HG03521 (cell line): ENCODE results near the gene KCNT2.
A peak's percentile ranks its signal among the peaks of the same experiment; 100 is the strongest.

Experiments used
- ATAC-seq: cut with Tn5 transposase; IDR thresholded peaks from one replicate; pipeline ENCODE4 v1.9.1; 2021; ENCODE audit warnings: mild to moderate bottlenecking, moderate library complexity; ENCODE audit not compliant: unreplicated experiment

KCNT2 gene

GRCh38 chr1:196403803-196404690 lies 204.2 kb downstream of the KCNT2 start:
- ATAC-seq: no peak

DNA sequence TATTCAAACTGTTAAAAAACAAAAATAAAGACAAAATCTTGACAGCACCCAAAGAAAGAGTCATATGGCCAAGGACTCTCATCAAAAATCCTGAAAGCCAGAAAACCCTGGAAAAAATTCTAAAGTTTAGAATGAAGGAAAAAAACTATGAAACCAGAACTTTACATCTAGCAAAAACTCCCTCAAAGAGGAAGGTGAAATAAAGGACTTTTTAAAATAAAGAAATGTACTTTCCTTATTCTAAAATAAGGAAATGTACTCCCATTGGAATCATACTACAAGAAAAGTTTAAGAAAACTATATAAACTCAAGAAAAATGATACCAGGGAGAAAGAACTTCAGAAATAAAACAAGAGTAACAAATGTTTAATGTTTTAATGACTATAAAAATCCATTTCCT lies 206.3 kb downstream of the KCNT2 start:
- no peak for ATAC-seq

DNA sequence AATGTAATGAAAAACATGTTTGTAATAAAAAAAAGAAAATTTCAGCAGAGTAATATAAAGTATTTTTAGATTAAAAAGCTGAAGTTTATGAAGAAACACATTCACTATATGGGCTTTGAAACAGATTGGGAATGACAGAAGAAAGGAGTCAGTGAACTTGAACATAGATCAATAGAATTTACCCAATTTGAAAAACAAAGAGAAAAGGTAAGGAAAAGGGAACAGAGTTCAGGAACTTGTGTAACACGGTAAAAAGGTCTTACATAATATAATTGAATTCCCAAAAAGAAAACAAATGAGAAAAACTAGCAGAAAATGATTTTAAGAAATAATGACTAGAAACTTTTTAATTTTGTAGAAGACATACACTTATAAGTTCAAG lies 206.8 kb downstream of the KCNT2 start:
- ATAC-seq: no peak

- no peak for ATAC-seq
Measured at GRCh38 chr1:196400478-196401451, 207.5 kb downstream of the KCNT2 start.

DNA sequence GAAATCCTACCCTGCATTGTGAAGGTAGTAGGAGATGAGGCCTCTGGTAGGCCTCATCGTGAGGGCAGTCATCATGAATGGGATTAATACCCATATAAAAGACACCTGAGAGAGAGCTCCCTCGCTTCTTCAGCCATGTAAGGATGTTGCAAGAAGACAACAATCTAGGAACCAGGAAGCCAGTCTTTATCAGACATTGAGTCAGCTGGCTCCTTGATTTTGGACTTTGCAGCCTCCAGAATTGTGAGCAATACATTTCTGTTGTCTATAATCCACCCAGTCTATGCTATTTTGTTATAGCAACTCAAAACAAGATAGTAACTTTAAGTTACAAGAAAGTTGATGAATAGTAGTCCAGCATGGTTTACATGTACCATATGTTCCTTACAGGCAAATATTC lies 208.5 kb downstream of the KCNT2 start:
- ATAC-seq: no peak

GRCh38 chr1:196393742-196394141 lies 214.5 kb downstream of the KCNT2 start:
- no peak for ATAC-seq

DNA sequence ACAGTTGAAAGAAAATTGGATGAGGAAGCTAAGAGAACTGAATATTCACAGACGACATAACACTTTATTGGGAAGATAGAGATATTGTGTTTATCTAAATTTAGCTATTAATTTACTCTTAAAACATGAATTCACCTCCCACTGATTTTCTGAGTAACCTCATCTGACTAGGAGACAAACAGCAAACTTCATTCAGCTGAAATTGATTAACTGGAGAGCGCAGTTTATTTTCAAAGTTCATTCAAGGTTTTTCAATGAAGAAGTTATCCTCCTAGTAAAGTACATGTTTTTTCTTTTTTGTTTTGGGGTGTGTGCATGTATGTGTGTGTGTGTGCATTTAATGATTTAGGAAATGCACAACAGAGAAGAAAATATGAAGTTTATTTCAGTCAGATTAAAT lies 215.0 kb downstream of the KCNT2 start:
- no peak for ATAC-seq

GRCh38 chr1:196387766-196388165 lies 220.5 kb downstream of the KCNT2 start:
- ATAC-seq: no peak

GRCh38 chr1:196385109-196385508 lies 223.1 kb downstream of the KCNT2 start:
- no peak for ATAC-seq

GRCh38 chr1:196382383-196382782 lies 225.9 kb downstream of the KCNT2 start:
- ATAC-seq: no peak

DNA sequence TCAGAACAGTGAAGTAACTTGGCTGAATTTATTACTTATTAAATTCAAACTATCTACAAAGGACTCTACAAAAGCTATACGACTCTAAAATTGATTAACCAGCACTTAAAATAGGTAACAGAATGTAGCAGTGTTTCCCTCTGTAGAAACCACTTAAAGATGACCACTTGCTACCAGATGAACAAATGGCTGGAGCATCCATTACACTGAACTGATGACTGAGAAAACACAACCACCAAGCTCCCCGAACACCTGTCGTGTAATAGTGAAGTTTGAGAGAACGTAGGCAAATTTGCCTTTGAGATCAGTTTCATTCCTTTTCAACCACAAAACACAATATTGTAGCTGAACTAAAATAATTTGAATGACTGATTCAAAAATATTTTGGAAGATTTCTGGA lies 226.7 kb downstream of the KCNT2 start:
- ATAC-seq: no peak

GRCh38 chr1:196380316-196380715 lies 227.9 kb downstream of the KCNT2 start:
- ATAC-seq: no peak

GRCh38 chr1:196377811-196378210 lies 230.4 kb downstream of the KCNT2 start:
- no peak for ATAC-seq

- ATAC-seq: no peak
Measured at GRCh38 chr1:196376630-196377328, 231.5 kb downstream of the KCNT2 start.

- ATAC-seq: no peak
Measured at GRCh38 chr1:196373798-196374197, 234.4 kb downstream of the KCNT2 start.

- peak; percentile 78 for ATAC-seq
Measured at GRCh38 chr1:196372896-196373536, 235.2 kb downstream of the KCNT2 start.

DNA sequence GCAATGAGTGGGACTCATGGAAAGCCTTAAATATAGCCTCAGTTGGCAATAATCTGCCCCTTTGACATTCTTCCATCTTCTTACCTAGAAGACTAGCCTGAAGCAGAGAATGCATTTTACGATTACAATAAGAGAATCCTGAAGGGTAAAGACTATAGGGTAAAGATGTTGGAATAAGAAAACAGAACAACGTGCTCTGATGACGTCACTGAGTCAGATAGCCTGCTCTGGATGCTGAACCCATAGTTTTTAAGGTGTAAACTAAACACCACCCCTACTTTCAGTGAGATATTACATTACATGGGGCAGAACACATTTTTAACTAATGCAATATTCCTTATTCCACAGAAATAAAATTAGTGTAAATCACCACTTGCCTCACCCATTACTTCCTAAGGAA lies 240.4 kb downstream of the KCNT2 start:
- ATAC-seq: no peak

DNA sequence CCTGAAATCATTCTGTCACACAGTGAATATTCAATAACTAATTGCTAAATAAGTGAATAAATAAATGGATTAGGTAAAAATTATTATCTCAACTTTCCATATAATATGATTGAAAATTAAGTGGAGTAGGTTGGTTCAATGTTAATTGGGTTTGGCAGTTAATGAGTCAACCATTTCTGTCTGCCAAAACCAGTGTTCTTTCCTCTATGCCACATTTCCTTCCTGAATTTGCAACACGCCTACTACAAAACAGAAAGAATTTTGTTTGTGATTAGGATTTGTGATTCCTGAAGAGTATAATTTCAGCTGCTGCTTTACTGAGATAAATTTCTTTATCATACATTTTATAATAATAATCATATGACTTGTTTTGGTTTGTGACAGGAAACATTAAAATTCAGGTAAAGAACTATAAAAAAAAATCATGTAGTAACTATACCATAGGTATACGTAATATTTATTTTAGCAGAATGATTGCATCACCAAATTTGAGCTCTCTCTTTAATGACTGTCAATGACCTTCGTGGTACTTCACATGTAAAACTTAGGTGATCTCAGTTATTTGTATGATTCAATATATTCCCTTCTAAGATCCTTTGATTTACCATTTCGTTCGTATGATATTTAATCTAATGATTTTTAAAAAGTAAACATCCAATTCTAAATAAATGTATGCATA lies 241.3 kb downstream of the KCNT2 start:
- no peak for ATAC-seq

DNA sequence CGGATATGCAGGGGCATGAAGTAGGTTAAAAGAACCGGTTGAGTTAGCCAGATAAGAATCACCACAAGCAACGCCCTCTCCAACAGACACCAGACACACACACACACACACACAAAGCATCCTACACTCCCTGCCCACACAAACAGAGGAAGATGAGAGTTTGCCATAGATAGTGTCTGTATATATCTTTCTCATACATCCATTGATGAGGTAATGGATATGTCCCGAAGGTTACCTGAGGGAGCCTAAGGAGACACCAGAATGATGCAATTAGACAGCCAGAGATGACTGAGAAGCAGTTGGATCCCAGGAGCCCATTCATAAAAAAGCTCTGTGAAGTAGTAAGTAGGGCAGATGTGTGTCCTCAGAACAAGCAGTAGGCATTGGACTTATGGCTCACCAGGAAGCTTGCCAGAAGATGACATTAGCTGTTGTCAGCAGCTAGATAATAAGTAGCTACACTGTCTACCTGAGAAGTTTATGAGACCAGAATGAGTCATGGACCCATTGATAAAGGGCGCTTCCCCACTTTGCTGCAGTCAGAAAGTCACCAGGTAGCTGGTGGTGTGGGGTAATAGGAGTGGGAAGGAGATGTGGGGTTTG lies 247.0 kb downstream of the KCNT2 start:
- no peak for ATAC-seq

DNA sequence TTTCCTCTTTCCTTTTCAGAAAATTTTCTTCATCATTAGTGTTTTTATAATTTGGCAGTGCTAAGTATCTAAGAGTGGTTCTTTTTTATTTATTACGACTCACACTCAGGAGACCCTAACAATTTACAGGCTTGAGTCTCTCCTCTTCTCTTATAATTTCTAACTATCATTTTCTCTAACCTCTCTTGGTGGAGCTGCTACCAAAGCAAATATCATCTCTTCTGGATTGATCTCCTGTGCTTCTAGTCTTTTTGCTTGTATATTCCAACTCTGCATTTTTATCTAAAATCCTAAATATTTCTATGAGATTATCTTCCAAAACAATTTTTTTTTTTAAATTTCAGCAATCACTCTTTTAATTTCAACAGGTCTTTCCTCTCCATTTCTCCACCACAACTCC lies 250.3 kb downstream of the KCNT2 start:
- no peak for ATAC-seq
